Lower leg skin (tissue), 4 donors: ENCODE results near the gene CHD5. TPM values are rescaled to one million over a fixed set of nuclear protein-coding genes. Genes with fewer than 3 reads are reported as not detected.
A peak's percentile ranks its signal among the peaks of the same experiment; 100 is the strongest.

ENCODE experiments used
- DNase-seq, 2 donors: peaks; one replicate each; pipeline ENCODE4 v3.0.0-alpha.2; 2019; ENCODE audit warnings: low spot score in 2 of 2
- H3K4me3 ChIP-seq: fragments of 200-600 bp; sonication (generic); 2 replicates; pipeline ENCODE4 v1.5.1; 2017; ENCODE audit warnings: mild to moderate bottlenecking, low read depth; ENCODE audit not compliant: poor library complexity, severe bottlenecking
- POLR2A ChIP-seq, 2 donors: fragments of 450-650 bp; IDR thresholded peaks; one replicate each; pipeline ENCODE4 v1.6.1; 2016 to 2017; ENCODE audit warnings: antibody characterized with exemption in 2 of 2, mild to moderate bottlenecking in 1 of 2, moderate library complexity in 1 of 2
- WGBS, 2 donors: methylation state at CpG; one replicate each; pipeline ENCODE4 v1.1.5; 2018; 5-methylcytosine and 5-hydroxymethylcytosine counted together
- intact Hi-C: fragments of 100-400 bp; cut with DNase I; formaldehyde crosslinking; loops from one replicate; pipeline ENCODE4 v1.15.0; 2023; ENCODE audit warnings: low total_unique reads
- total RNA-seq, 4 donors: library from RNA; depleted of rRNA; stranded (reverse); fragments of >200 nt; gene quantifications; one replicate each; pipeline ENCODE4 v1.1.0, GENCODE V29; 2016
- TF ChIP-seq, protein P1 (sequence below), 3 donors: fragments of 450-650 bp; IDR thresholded peaks; one replicate each; pipeline ENCODE4 v1.5.1; 2016; ENCODE audit warnings: antibody characterized with exemption in 3 of 3, mild to moderate bottlenecking in 3 of 3, moderate library complexity in 2 of 3

The CHD5 gene
- total RNA-seq, 4 donors from 2014 or later = 0.04 to 0.27 (median 0.13) TPM; not detected in 1

DNA sequence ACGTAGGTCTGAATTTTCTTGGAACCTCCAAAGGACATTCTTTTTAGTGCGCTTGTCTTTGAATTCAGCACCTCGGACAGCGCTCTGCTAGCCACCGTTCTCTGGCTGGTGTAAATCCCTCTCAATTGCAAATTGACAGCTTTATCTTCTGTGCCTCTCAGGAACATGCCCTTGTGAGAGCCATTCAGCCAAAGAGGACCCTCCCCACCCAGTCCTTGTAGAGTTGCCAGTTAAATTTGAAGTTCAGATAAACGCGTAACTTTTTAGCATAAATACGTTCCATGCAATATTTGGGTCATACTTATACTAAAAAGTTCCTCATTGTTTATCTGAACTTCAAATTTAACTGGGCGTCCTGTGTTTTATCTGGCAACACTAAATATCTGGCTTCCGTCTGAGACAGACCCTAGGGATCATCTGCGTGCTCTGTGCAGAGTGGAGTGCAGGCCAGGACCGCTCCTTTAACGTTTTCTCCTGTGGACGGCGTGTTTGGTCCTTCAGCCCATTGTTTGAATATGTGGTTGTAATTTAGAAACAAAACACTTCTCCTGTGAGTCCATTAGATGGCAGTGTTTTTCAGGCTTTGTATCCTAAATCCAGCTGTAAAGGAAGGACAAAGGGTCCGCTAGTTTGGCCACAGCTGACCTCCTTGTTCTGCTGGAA lies 127.4 kb downstream of the CHD5 start:
- H3K4me3 ChIP-seq = no peak overlapping the region
- DNase-seq = peak in 1 of 2 donors; percentile 45
- intact Hi-C loops = loop anchor here (10.0 kb wide), 1 partner anchor 192 kb away; the partner anchor contains the start of gene HES3
- TF ChIP-seq, protein P1, sequence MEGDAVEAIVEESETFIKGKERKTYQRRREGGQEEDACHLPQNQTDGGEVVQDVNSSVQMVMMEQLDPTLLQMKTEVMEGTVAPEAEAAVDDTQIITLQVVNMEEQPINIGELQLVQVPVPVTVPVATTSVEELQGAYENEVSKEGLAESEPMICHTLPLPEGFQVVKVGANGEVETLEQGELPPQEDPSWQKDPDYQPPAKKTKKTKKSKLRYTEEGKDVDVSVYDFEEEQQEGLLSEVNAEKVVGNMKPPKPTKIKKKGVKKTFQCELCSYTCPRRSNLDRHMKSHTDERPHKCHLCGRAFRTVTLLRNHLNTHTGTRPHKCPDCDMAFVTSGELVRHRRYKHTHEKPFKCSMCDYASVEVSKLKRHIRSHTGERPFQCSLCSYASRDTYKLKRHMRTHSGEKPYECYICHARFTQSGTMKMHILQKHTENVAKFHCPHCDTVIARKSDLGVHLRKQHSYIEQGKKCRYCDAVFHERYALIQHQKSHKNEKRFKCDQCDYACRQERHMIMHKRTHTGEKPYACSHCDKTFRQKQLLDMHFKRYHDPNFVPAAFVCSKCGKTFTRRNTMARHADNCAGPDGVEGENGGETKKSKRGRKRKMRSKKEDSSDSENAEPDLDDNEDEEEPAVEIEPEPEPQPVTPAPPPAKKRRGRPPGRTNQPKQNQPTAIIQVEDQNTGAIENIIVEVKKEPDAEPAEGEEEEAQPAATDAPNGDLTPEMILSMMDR (IDR thresholded peaks at IDR 0.05) = no peak
- no peak for TF ChIP-seq POLR2A (IDR thresholded peaks at IDR 0.05)
- 11 to 14% methylated on average over 16 of the region's 16 CpGs for WGBS, 2 donors

Other genes starting within 250 kb of the CHD5 start
- gene NPHP4, start 187.9 kb downstream of the CHD5 start, total RNA-seq = 10 to 100 TPM; 11.2 to 24.5 (median 18.2) TPM
- 10 to 100 TPM in 2 of 4 donors, 1 to 10 TPM in 2; 4.2 to 12.0 (median 10.0) TPM for gene KCNAB2, start 134.4 kb downstream of the CHD5 start, total RNA-seq
- gene RPL22, start 19.3 kb upstream of the CHD5 start, total RNA-seq = 100 to 1,000 TPM; 122 to 216 (median 179) TPM
- 10 to 100 TPM in 1 of 4 donors, 1 to 10 TPM in 3; 5.0 to 10.4 (median 7.7) TPM for gene RNF207, start 25.8 kb upstream of the CHD5 start, total RNA-seq
- 10 to 100 TPM; 37.7 to 73.9 (median 57.3) TPM for gene ICMT, start 55.6 kb upstream of the CHD5 start, total RNA-seq
- gene HES3, start 63.9 kb upstream of the CHD5 start, total RNA-seq = not detected
- 10 to 100 TPM in 2 of 4 donors, 1 to 10 TPM in 2; 6.2 to 17.3 (median 11.7) TPM for gene GPR153, start 80.8 kb upstream of the CHD5 start, total RNA-seq
- gene ACOT7, start 213.4 kb upstream of the CHD5 start, total RNA-seq = 10 to 100 TPM; 21.1 to 27.7 (median 24.6) TPM
- 10 to 100 TPM; 15.4 to 47.7 (median 35.8) TPM for gene HES2, start 239.6 kb upstream of the CHD5 start, total RNA-seq
- 10 to 100 TPM; 27.5 to 64.3 (median 30.3) TPM for gene ESPN, start 244.5 kb upstream of the CHD5 start, total RNA-seq